Sigmoid colon (tissue), 7 donors: ENCODE data around the gene CXorf38. TPM values are rescaled to one million over a fixed set of nuclear protein-coding genes. Genes with fewer than 3 reads are reported as not detected.

Source experiments
- DNase-seq: peaks from one replicate; pipeline ENCODE4 v3.0.0-alpha.2; 2019
- H3K27ac ChIP-seq, 4 donors: fragments of 200-600 bp; sonication (generic); one replicate each; pipeline ENCODE4 v1.5.1; 2016 to 2019; ENCODE audit warnings: mild to moderate bottlenecking in 1 of 4
- H3K27me3 ChIP-seq, 3 donors: fragments of 200-600 bp; sonication (generic); one replicate each; pipeline ENCODE4 v1.5.1; 2019; ENCODE audit warnings: mild to moderate bottlenecking in 1 of 3
- H3K36me3 ChIP-seq, 4 donors: fragments of 200-600 bp; sonication (generic); one replicate each; pipeline ENCODE4 v1.5.1; 2016 to 2019
- H3K4me1 ChIP-seq, 4 donors: fragments of 200-600 bp; sonication (generic); one replicate each; pipeline ENCODE4 v1.5.1; 2017 to 2019
- H3K4me3 ChIP-seq, 4 donors: fragments of 200-600 bp; sonication (generic); one replicate each; pipeline ENCODE4 v1.5.1; 2017 to 2019; ENCODE audit warnings: mild to moderate bottlenecking in 2 of 4, moderate library complexity in 1 of 4
- H3K9me3 ChIP-seq, 4 donors: fragments of 200-600 bp in 3 of 4; sonication (generic) in 3 of 4; one replicate each; pipeline versions ENCODE4 v1.5.1 to v1.6.1; 2013 to 2019
- EP300 ChIP-seq, 4 donors: sonication (generic); formaldehyde crosslinking; IDR thresholded peaks; one replicate each; pipeline ENCODE4 v1.6.1; 2017; ENCODE audit warnings: antibody characterized with exemption in 4 of 4
- POLR2A ChIP-seq, 2 donors: fragments of 450-650 bp; IDR thresholded peaks; one replicate each; pipeline ENCODE4 v1.6.1; 2016; ENCODE audit warnings: antibody characterized with exemption in 2 of 2, mild to moderate bottlenecking in 2 of 2, moderate library complexity in 2 of 2
- POLR2AphosphoS5 ChIP-seq, 4 donors: sonication (generic); formaldehyde crosslinking; IDR thresholded peaks; one replicate each; pipeline ENCODE4 v1.6.1; 2017; ENCODE audit warnings: antibody characterized with exemption in 4 of 4
- WGBS, 2 donors: extraction: QIAGEN DNeasy Blood & Tissue Kit; methylation state at CpG; one replicate each; pipeline ENCODE4 v1.1.7; 2013; 5-methylcytosine and 5-hydroxymethylcytosine counted together
- intact Hi-C: fragments of 100-400 bp; cut with DNase I; formaldehyde crosslinking; loops from one replicate; pipeline ENCODE4 v1.15.1; 2023
- polyA plus RNA-seq, 3 donors: library from polyadenylated mRNA; stranded (reverse); fragments of 200-250 nt; gene quantifications; one replicate each; pipeline ENCODE4 v1.2.3, GENCODE V29; 2013
- total RNA-seq, 4 donors: library from RNA; depleted of rRNA; stranded (reverse); fragments of >200 nt; gene quantifications; one replicate each; pipeline ENCODE4 v1.1.0, GENCODE V29; 2016
- TF ChIP-seq, protein P1 (sequence below), 4 experiments: fragments of 450-650 bp in 3 of 4; fragments of 200-600 bp in 1 of 4; IDR thresholded peaks; one replicate each; pipeline ENCODE4 v1.5.1; 2016 to 2019; ENCODE audit warnings: antibody characterized with exemption in 4 of 4, mild to moderate bottlenecking in 3 of 4, moderate library complexity in 2 of 4
- donor health status: healthy with polysubstance abuse.
- donor health status: Bipolar disorder and iron deficiency.
- donor health status: healthy.

Gene CXorf38
- total and polyA plus RNA-seq, 7 donors = 7.6 to 13.0 (median 9.6) TPM

DNA sequence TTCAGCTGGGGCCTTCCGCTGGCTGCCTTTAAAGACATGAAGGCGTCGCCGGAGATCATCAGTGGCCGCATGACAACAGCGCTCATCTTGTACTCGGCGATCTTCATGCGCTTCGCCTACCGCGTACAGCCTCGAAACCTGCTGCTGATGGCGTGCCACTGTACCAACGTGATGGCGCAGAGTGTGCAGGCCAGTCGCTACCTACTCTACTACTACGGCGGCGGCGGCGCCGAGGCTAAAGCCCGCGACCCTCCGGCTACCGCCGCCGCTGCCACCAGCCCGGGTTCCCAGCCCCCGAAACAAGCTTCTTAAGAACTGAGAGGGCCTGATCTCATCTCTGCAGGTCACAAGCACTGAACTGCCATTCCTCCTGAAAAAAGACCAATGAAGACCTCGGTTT, 23.7 kb downstream of the CXorf38 start:
- peaks cover 0 to 11% (median 0%) of the 10 kb centered on the region in 4 donors for H3K36me3 ChIP-seq
- TF ChIP-seq POLR2A (IDR thresholded peaks at IDR 0.05) (no peak), EP300 (IDR thresholded peaks at IDR 0.05) (no peak), POLR2AphosphoS5 (IDR thresholded peaks at IDR 0.05) (no peak)
- TF ChIP-seq, protein P1, sequence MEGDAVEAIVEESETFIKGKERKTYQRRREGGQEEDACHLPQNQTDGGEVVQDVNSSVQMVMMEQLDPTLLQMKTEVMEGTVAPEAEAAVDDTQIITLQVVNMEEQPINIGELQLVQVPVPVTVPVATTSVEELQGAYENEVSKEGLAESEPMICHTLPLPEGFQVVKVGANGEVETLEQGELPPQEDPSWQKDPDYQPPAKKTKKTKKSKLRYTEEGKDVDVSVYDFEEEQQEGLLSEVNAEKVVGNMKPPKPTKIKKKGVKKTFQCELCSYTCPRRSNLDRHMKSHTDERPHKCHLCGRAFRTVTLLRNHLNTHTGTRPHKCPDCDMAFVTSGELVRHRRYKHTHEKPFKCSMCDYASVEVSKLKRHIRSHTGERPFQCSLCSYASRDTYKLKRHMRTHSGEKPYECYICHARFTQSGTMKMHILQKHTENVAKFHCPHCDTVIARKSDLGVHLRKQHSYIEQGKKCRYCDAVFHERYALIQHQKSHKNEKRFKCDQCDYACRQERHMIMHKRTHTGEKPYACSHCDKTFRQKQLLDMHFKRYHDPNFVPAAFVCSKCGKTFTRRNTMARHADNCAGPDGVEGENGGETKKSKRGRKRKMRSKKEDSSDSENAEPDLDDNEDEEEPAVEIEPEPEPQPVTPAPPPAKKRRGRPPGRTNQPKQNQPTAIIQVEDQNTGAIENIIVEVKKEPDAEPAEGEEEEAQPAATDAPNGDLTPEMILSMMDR (IDR thresholded peaks at IDR 0.05) = no peak
- H3K9me3 ChIP-seq = no peaks in the 10 kb centered on the region
- no peak for DNase-seq
- H3K27ac ChIP-seq = no peak overlapping the region
- no peak overlapping the region for H3K4me3 ChIP-seq
- no peaks in the 10 kb centered on the region for H3K27me3 ChIP-seq
- intact Hi-C loops = no loop called here
- H3K4me1 ChIP-seq = no peaks in the 10 kb centered on the region
- WGBS, 2 donors = 95 to 97% methylated on average over 32 of the region's 32 CpGs

DNA sequence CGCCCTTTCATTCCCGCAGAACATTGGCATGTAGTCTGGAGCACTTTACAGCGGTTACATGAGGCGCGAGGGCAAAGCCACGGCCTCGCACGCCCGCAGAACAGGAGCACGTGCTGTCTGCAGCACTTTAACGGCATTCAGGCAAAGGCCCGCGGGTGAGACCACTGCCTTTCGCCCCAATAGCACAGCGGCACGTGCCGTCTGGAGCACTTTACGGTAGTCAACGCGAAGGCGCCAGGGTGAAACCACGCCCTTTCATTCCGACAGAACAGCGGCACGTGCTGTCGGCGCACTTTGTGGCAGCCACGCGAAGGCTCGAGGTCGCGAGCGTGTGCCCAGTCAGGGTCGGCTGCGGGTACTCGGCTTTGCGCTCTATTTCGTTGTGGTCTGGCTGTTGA, 24.2 kb downstream of the CXorf38 start, which contains the start of gene MPC1L:
Gene MPC1L (plus strand): TSS at position 290 of the 398 bp plus-strand sequence. CDS start 138 bp downstream, outside the sequence.
- Histone ChIP-seq H3K9me3 (no peaks in the 10 kb centered on the region), H3K27me3 (no peaks in the 10 kb centered on the region), H3K4me3 (no peak within 1 kb of the TSS), H3K4me1 (no peaks in the 10 kb centered on the region), H3K36me3 (peaks cover 0 to 6% (median 0%) of the 10 kb centered on the region in 4 donors), H3K27ac (no peak within 1 kb of the TSS)
- TF ChIP-seq POLR2A (IDR thresholded peaks at IDR 0.05) (no peak), POLR2AphosphoS5 (IDR thresholded peaks at IDR 0.05) (no peak), EP300 (IDR thresholded peaks at IDR 0.05) (no peak)
- TF ChIP-seq, protein P1 (IDR thresholded peaks at IDR 0.05) = no peak
- DNase-seq = no peak
- WGBS, 2 donors = 97% methylated on average over 38 of the region's 38 CpGs
- intact Hi-C loops = no loop called here

DNA sequence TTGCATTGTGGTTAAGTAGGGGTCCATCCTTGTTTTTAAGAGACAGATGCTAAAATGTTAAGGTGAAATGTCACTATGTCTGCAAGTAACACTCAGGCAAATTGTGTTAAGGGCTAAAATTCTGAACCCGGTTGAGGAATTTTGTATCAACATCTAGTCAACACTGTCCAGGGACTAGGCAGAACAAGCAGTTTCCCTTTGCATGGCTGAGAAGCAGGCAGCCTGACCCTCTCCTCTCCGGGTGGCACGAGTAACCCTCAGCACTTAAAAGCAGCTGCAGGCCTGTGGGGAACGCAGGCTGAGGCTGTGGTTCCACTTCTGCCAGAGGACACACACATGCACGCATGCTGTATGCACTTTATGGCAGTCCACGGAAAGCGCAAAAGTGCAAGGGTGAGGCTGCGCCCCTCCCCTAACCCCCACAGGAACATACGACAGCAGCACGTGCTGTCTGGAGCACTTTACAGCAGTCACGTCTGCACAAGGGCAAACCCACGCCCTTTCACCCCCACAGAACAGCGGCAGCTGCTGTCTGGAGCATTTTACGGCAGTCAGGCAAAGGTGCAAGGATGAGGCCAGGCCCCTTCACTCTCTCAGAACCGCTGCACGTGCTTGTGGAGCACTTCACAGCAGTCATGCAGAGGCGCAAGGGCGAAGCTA, 24.8 kb downstream of the CXorf38 start:
- Histone ChIP-seq H3K4me1 (no peaks in the 10 kb centered on the region), H3K27me3 (no peaks in the 10 kb centered on the region), H3K9me3 (no peaks in the 10 kb centered on the region), H3K27ac (no peak overlapping the region), H3K4me3 (no peak overlapping the region), H3K36me3 (peaks cover 0 to 2% (median 0%) of the 10 kb centered on the region in 4 donors)
- 29 to 65% methylated on average over 18 of the region's 18 CpGs for WGBS, 2 donors
- DNase-seq = no peak
- TF ChIP-seq POLR2A (IDR thresholded peaks at IDR 0.05) = no peak
- intact Hi-C loops = no loop called here

DNA sequence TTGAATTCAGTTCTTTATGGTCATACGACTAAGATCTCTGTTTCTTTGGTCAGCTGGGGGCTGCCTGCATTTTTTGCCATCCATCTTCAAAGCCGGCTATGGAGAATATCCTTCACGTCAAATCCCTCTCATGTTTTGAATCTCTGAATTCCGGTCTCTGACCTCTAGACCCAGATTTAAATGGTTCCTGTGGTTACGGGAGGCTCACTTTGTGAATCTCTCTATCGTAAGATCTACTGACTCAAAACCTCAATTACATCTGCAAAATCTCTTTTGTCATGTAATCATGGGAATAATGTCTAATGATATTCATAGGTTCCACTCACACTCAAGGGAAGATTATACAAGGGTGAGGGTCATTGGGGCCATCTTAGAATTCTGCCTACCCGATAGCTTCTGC, 29.8 kb downstream of the CXorf38 start:
- H3K27me3 ChIP-seq = no peaks in the 10 kb centered on the region
- no peak overlapping the region for H3K27ac ChIP-seq
- H3K4me3 ChIP-seq = no peak overlapping the region
- intact Hi-C loops = no loop called here
- no peaks in the 10 kb centered on the region for H3K9me3 ChIP-seq
- no peak for TF ChIP-seq EP300 (IDR thresholded peaks at IDR 0.05)
- TF ChIP-seq, protein P1 (IDR thresholded peaks at IDR 0.05) = no peak
- TF ChIP-seq POLR2AphosphoS5 (IDR thresholded peaks at IDR 0.05) = no peak
- TF ChIP-seq POLR2A (IDR thresholded peaks at IDR 0.05) = no peak
- DNase-seq = no peak
- 86% methylated on average over 7 of the region's 7 CpGs for WGBS, 2 donors
- H3K4me1 ChIP-seq = no peaks in the 10 kb centered on the region
- H3K36me3 ChIP-seq = no peaks in the 10 kb centered on the region

DNA sequence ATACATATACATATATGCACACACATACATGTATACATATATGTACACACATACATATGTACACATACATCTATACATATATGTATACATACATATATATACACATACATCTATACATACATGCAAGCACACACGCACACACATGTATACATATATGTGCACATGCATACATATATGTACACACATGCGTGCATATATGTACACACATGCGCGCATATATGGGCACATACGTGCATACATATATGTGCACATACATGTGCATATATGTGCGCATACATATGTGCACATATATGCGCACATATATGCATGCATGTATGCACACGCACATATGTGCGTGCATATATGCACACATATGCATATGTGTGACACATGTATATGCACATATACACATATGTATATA, 31.4 kb downstream of the CXorf38 start:
- H3K27ac ChIP-seq = no peak overlapping the region
- no peaks in the 10 kb centered on the region for H3K36me3 ChIP-seq
- intact Hi-C loops = no loop called here
- no peaks in the 10 kb centered on the region for H3K4me1 ChIP-seq
- H3K27me3 ChIP-seq = no peaks in the 10 kb centered on the region
- no peaks in the 10 kb centered on the region for H3K9me3 ChIP-seq
- 83 to 84% methylated on average over 9 of the region's 9 CpGs for WGBS, 2 donors
- no peak for DNase-seq
- TF ChIP-seq POLR2A (IDR thresholded peaks at IDR 0.05) (no peak), POLR2AphosphoS5 (IDR thresholded peaks at IDR 0.05) (no peak), EP300 (IDR thresholded peaks at IDR 0.05) (no peak)
- TF ChIP-seq, protein P1 (IDR thresholded peaks at IDR 0.05) = no peak
- no peak overlapping the region for H3K4me3 ChIP-seq
